ENCODE measurements around the gene LRRC75A. TPM values are rescaled to one million over a fixed set of nuclear protein-coding genes. Genes with fewer than 3 reads are reported as not detected.

The LRRC75A gene
- total RNA-seq, 2 donors from 2014 or later = 0.93 to 2.6 TPM

DNA sequence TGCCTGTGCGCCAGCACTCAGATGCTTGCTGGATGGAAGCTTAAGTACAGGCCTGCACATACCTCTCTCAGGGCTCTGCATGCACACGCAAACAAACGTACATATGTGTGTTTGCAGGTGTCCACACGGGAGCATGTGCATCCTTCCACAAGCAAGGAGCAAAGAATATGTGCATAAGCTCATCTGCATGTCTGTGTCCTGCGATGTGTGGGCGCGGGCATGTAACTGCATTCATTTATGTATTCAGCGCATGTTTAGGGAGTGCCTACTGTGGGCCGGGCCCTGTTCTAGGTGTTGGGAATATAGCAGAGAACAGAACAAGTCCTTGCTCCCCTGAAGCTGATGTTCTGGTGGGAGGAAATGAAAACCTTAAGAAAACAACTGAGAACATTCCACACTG is 62.9 kb downstream of the LRRC75A start:
- no peak for DNase-seq (ENCODE audit: low spot score)
- no peak overlapping the region for H3K4me3 ChIP-seq
- H3K27me3 ChIP-seq = no peaks in the 10 kb centered on the region
- TF ChIP-seq, protein P1, sequence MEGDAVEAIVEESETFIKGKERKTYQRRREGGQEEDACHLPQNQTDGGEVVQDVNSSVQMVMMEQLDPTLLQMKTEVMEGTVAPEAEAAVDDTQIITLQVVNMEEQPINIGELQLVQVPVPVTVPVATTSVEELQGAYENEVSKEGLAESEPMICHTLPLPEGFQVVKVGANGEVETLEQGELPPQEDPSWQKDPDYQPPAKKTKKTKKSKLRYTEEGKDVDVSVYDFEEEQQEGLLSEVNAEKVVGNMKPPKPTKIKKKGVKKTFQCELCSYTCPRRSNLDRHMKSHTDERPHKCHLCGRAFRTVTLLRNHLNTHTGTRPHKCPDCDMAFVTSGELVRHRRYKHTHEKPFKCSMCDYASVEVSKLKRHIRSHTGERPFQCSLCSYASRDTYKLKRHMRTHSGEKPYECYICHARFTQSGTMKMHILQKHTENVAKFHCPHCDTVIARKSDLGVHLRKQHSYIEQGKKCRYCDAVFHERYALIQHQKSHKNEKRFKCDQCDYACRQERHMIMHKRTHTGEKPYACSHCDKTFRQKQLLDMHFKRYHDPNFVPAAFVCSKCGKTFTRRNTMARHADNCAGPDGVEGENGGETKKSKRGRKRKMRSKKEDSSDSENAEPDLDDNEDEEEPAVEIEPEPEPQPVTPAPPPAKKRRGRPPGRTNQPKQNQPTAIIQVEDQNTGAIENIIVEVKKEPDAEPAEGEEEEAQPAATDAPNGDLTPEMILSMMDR (IDR thresholded peaks at IDR 0.05) = no peak
- no peaks in the 10 kb centered on the region for H3K9me3 ChIP-seq
- no peaks in the 10 kb centered on the region for H3K36me3 ChIP-seq
- H3K27ac ChIP-seq = no peak overlapping the region
- no peaks in the 10 kb centered on the region for H3K4me1 ChIP-seq

DNA sequence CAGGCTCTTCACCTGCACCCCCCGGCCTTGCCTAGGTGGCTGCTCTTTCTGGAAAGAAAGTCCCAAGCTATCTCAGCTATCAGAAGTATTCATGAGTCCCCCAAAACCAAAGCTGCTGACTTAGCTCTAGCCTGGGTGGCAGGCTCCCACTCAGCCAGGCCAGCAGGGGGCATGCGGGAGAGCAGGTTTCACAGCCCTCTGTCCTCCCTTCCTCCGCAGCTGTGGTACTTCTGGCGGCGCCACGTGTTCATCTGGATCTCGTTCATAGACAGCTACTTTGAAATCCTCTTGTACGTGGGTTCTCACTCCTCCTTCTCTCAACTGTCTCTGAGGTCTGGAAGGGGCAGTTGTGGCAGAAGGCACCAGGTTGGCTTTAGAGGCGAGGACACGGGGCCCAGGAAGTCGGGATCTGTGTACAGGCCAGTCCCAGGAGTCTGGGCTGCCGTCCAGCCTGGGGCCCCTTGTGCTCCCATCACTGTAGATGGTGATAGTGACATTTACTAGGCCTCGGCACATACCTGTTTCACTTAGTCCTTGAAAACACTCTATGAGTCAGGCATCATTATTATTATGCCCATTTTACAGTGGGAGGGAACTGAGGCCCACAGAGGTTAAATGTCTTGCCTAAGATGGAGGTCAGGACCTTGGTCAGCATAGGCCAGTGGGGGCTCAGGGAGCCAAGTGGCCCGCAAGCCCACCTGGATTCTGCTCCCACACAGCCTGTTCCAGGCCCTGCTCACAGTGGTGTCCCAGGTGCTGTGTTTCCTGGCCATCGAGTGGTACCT is 63.7 kb downstream of the LRRC75A start:
- Histone ChIP-seq H3K4me1 (no peaks in the 10 kb centered on the region), H3K4me3 (no peak overlapping the region), H3K9me3 (no peaks in the 10 kb centered on the region), H3K27ac (no peak overlapping the region), H3K27me3 (no peaks in the 10 kb centered on the region), H3K36me3 (no peaks in the 10 kb centered on the region)
- DNase-seq (ENCODE audit: low spot score) = no peak
- TF ChIP-seq, protein P1 (IDR thresholded peaks at IDR 0.05) = peak in 1 of 2 donors; percentile 54

DNA sequence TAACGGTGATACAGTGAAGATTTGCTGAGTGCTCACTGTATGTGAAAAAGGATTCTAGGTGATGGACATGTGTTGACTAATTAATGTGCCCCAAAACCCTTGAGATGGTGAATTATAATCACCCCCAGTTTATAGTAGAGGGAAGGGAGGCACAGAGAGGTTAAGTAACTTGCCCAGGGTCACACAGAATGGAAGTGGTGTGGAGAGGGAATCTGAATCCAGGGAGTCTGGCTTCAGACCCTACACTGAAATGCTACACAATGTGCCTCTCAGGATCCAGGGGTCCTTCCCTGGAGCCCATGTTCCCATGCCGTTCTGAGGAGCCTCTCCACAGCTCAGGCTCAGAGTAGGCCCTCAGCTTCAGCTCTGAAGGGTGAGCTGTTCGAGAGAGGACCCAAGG is 65.0 kb downstream of the LRRC75A start:
- no peaks in the 10 kb centered on the region for H3K36me3 ChIP-seq
- no peaks in the 10 kb centered on the region for H3K4me1 ChIP-seq
- no peak for DNase-seq (ENCODE audit: low spot score)
- H3K4me3 ChIP-seq = no peak overlapping the region
- no peak overlapping the region for H3K27ac ChIP-seq
- TF ChIP-seq, protein P1 (IDR thresholded peaks at IDR 0.05) = no peak
- no peaks in the 10 kb centered on the region for H3K9me3 ChIP-seq
- no peaks in the 10 kb centered on the region for H3K27me3 ChIP-seq

DNA sequence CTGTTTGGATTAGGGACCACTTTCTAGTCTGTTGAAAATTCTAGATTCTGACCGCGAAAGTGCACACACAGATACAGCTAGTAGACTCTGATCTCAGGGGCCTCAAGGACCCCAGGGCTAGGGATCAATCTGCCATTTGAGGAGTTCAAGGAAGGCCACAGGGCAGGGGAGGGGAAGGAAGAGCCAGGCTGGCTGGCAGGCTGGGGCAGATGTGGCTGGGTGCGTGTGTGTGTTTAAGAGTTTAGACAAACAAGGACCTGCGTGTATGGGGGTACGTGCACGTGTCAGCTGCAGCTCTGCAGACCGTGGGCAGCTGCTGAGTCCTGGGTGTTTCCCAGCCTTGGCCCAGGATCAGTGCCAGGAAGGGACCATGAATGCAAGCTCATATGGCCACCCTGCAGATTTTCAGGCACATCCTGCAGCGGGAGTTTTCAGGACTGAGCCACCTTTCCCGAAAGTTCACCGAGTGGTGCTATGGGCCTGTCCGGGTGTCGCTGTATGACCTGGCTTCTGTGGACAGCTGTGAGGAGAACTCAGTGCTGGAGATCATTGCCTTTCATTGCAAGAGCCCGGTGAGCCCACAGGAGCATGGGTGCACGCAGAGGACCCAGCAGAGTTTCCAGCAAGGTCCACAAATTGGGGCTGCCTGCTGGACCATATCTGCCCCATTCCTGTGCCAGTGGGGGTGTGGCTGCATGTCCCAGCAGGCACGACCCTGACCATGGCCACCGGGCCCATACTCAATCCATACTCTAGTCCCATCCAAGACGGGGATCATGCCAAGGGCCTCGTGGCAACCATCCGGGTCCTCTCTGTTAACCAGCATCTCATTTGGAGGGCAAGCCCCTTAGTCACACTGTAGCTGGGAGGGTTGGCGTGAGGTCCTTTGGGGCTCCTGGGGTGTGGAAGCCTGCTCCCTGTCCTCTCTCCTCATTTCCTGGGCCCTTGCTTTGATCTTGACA is 66.0 kb downstream of the LRRC75A start:
- no peak for DNase-seq (ENCODE audit: low spot score)
- Histone ChIP-seq H3K4me1 (no peaks in the 10 kb centered on the region), H3K9me3 (no peaks in the 10 kb centered on the region), H3K27me3 (no peaks in the 10 kb centered on the region), H3K4me3 (no peak overlapping the region), H3K36me3 (no peaks in the 10 kb centered on the region), H3K27ac (no peak overlapping the region)
- TF ChIP-seq, protein P1 (IDR thresholded peaks at IDR 0.05) = no peak

DNA sequence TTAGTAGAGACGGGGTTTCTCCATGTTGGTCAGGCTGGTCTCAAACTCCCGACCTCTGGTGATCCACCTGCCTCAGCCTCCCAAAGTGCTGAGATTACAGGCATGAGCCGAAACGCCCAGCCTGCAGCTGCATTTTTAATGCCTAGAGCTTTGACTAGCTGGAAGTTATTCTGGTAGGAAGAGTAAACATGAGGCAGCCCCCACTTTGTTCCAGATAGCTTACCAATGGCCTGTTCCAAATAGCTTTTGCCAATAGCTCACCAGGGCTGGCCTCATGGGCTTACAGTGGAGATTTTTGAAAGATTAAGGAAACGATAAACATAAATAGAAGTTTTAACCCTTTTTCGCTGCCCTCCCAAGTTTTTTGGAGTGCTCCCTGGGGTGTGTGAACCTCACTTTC is 66.8 kb downstream of the LRRC75A start:
- no peak for DNase-seq (ENCODE audit: low spot score)
- Histone ChIP-seq H3K27ac (no peak overlapping the region), H3K27me3 (no peaks in the 10 kb centered on the region), H3K4me1 (no peaks in the 10 kb centered on the region), H3K36me3 (no peaks in the 10 kb centered on the region), H3K9me3 (no peaks in the 10 kb centered on the region), H3K4me3 (no peak overlapping the region)
- TF ChIP-seq, protein P1 (IDR thresholded peaks at IDR 0.05) = no peak

All from right atrium auricular region (tissue), 2 donors.